ENCODE data around the gene OR8U1.
"Not testable (repeated sequence)": the region's sequence is repeated elsewhere in the genome, so short reads cannot be mapped to it uniquely, and the experiment has no call there.

The OR8U1 gene

DNA sequence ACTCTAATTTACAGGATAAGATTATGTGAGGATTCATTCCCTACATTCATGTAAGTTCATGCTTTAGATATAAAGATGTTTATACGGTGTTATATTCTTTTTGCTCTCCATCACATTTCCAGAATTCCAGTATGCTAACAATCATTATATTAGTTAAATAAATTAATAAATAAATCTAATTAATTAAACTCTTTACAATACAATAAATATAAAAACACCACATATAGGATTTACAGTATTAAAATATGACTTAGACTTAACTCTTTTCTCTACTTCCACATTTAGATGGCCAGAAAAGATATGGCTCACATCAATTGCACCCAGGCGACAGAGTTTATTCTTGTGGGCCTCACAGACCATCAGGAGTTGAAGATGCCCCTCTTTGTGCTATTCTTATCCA is at the start of gene OR8U1:
OR8U1 (plus strand) TSS at position 301 of the 400 bp plus-strand sequence; CDS start at position 301, 0 bp downstream.
- DNase-seq = no peak

DNA sequence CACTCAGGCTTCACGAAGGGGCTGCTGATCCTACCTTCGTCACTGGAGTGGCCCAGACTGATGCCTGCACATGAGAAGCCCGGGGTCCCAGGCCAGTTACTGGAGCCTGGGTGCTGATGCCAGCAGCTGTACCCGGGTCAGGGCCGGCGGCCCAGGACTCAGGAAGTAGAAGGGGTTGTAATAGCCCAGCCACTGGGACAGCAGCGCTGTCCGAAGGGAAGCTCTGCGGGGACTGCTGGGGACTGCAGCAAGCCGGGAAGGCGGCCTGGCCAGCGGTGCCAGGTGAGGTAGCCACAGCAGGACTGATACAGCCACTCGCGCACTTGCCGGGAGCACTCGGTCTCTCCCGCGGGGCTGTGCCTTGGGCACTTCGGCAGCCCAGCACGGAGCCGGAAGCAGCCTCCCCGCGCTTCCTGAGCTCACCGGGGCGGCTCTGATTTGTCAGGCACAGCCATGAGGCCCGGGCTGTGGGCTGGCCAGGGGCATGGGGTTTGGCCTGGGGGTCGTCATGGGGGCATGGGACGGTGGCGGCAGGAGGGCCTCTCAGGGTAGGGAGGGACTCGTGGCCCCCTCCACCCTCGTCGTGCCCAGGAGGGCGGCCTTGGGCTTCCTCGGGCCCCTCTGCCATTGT is 43.4 kb upstream of the OR8U1 start:
- DNase-seq = no peak

DNA sequence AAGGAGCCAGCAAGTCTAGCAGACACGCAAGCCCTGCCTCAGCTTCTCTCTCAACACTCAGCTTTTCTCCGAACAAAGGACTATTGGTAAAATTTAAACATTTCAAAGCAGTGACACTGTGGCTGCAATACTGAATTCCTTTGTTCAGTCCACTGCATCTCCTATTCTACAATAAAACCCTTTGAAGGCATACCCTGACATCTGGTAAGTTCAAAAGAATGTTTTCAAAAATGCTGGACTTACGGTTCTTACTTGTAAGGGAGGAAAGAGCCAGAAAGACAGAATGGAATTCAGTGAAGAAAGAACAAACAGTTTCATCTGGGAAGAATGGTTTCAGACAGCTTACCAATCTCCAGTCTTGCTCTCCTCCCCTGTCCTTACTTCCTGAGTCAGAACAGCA is 42.3 kb upstream of the OR8U1 start:
- DNase-seq = no peak

DNA sequence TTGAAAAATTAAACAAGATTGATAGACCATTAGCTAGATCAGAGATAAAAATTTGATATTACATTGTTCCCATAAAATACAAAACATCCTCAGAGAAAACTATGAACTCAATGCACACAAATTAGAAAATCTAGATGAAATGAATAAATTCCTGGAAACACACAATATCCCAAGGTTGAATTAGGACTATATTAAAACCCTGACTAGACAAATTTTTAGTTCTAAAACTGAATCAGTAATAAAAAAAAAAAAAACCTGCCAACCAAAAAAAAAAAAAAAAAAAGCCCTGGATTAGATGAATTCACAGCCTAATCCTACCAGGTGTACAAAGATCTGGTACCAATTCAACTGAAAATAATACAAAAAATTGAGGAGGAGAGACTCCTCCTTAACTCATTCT is 35.1 kb upstream of the OR8U1 start:
- no peak for DNase-seq

DNA sequence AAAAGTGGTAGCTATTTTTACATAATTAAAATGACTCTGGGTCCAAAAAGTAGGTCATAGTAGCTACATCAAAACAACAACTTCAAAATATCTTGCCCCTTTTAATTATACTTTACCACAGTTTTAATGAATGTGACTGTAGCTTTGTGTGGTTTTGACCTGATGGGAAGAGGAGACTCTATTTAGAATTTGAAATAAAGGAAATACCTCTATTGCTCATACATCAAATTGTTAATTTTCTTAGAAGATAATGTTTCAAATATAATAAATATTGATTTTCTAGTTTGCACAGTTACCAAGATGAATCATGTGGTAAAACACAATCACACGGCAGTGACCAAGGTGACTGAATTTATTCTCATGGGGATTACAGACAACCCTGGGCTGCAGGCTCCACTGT is 29.7 kb upstream of the OR8U1 start, which contains the start of gene OR8K1:
OR8K1 (plus strand) TSS at position 301 of the 400 bp plus-strand sequence; CDS start at position 301, 0 bp downstream.
- DNase-seq = no peak

DNA sequence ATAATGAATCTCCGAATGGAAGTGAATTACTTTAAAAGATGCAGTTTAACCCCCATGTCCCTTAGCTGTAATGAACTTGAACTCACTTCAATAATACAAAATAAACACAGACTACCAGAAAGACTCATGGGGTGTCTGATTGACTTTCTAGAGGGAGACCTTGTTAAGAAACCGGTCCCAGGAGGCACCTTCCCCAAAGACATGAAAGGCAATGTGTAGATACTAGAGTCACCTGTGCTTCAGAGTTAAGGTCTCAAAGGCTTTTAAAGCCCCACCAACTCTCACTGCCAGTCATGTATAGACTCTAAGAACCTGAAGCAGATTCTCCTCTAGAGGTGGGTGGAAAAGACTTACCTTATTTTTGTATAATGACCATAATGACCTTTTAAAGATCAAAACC is 21.4 kb upstream of the OR8U1 start, which contains the start of gene OR8J1:
OR8J1 (plus strand) TSS at position 301 of the 400 bp plus-strand sequence. CDS start 5,956 bp downstream, outside the sequence.
- DNase-seq = no peak

DNA sequence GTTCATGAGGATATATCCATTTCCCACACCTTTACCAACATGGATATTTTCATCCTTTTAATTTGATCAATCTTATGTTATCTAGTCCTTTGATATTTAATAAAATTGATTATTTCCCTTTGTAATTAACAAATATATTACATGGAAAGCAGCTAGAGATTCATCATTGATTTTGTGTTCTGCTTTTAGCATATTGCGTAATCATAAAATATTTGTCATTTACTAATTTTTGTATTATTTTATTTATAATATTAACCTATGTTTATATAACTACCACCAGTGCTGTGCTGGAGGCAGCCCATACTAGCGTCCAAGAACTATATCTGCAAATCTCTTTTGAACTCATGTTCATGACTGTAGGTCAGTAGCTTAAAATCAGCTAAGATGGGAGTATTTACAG is 4.7 kb downstream of the OR8U1 start:
- DNase-seq = no peak

DNA sequence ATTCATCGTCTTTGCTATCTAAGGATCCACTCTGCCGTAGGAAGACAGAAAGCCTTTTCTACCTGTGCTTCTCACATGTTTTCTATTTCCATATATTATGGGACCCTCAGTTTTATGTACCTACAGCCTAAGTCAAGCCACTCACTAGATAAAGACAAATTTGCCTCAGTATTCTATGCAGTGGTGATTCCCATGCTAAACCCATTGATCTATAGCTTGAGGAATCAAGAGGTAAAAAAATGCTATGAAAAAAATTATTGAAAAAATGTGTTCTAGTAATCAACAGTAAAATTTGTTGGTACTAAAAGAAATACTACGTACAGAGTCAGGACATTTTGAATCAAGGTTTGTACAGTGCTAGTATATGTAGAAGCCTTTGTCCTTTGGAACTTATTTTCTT is 19.0 kb downstream of the OR8U1 start:
- DNase-seq = no peak

DNA sequence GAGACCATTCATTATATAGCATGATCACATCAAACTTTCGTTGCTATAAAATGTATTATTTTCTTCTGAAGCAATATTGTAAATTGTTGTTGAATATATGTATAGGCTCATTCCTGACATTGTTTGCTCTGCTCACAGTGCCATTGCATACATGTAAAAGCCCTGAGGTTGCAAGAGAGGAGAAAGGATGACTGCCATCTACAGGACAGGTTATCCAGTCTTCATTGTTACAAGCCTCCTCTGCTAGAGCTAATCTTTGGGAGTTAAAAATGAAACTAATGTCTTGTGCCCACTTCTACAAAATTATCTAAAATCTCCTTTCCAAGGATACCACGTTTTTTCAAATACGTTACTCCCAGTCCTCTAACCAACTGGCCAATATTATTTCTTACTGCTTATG is 20.6 kb downstream of the OR8U1 start:
- no peak for DNase-seq

DNA sequence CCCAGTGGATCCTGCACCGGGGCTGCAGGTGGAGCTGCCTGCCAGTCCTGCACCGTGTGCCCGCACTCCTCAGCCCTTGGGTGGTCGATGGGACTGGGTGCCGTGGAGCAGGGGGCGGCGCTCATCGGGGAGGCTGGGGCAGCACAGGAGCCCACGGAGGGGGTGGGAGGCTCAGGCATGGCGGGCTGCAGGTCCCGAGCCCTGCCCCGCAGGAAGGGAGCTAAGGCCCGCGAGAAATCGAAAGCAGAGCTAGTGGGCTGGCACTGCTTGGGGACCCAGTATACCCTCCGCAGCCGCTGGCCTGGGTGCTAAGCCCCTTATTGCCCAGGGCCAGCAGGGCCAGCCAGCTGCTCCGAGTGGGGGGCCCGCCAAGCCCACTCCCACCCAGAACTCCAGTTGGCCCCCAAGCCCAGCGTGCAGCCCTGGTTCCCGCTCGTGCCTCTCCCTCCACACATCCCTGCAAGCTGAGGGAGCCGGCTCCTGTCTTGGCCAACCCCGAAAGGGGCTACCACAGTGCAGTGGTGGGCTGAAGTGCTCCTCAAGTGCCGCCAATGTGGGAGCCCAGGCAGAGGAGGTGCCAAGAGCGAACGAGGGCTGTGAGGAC is 26.5 kb downstream of the OR8U1 start:
- DNase-seq = not testable (repeated sequence)

DNA sequence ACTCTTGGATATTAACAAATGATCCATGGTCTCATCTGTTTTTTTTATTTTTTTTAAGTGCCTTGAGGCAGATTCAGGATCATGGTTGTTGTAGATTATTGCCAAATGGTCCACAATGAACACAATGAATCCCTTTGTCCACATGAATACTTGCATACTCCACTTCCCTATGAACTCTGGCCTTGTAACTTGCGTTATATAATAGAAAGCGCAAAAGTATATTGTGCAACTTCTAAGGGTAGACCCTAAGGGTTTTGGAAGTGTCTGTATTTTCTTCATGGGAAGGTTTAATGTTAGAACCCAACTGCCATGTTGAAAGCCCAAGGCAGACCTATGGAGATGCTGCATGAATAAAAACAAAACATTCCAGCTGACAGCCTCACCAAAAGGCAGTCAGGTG is 29.0 kb downstream of the OR8U1 start:
- DNase-seq = no peak

DNA sequence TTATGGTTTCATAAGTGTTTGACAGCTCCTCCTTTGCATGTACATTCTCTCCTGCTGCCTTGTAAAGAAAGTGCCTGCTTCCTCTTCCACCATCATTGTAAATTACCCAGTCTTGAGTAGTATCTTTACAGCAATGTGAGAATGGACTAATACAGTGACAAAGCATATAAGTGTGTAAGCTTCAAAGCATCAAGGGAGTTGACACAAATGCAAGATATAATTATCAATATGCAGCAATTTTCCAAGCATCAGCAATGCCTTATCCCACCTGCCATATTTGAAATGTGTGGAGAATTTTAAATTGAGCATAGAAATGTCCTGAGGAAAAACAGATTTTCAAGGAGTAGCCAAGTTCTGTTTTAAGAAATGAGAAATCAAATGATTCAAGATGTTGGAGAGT is 35.4 kb downstream of the OR8U1 start:
- no peak for DNase-seq

DNA sequence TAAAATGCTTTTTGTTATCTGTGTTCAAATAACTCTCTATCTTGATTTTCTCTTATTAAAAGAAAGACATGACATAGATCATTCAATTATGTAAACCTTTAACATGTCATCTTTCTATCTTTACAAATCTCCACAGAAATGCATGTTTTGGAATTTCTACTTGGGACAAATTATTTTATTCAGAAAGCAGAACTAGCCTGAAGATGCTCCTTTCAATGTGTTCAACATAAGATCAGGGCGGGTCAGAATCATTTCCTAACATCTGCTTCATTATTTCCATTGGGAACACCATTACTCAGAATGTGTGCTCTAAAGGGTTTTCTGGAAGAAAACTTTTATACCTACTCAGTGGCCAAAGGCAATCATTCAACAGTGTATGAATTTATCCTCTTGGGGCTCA is 37.0 kb downstream of the OR8U1 start, which contains the start of gene OR5AL1:
OR5AL1 (plus strand) TSS at position 301 of the 400 bp plus-strand sequence.
- no peak for DNase-seq

All from right hindlimb (tissue), 1 donor.